H1 (cell line): ENCODE measurements around the gene PKIB. TPM values are rescaled to one million over a fixed set of nuclear protein-coding genes. Genes with fewer than 3 reads are reported as not detected.

Experiments used
- CTCF ChIA-PET: fragments of 300-600 bp; sonication (Branson Sonifier 250); formaldehyde crosslinking; loops from one replicate; lab custom pipeline; 2021; ENCODE audit not compliant: partially characterized antibody; lab: Charles Lee
- POLR2A ChIA-PET: fragments of 300-600 bp; sonication (Branson Sonifier 250); formaldehyde crosslinking; loops from one replicate; lab custom pipeline; 2021; ENCODE audit warnings: inconsistent platforms; ENCODE audit not compliant: partially characterized antibody; lab: Charles Lee
- DNase-seq, 2 experiments: peaks; one replicate each; pipeline versions ENCODE4 v3.0.0 to v3.0.0-alpha.2; 2010 to 2022; ENCODE audit warnings: low spot score in 2 of 2, low read depth in 1 of 2, mixed read lengths in 1 of 2
- FAIRE-seq: peaks from 2 replicates; lab custom pipeline; 2011; peaks lifted over from hg19 to GRCh38; lab: Jason Lieb, UNC
- H2AFZ ChIP-seq: 2 replicates; pipeline ENCODE4 v1.8.1; 2012; ENCODE audit warnings: low read length, inconsistent platforms
- H2AK5ac ChIP-seq: 2 replicates; pipeline ENCODE4 v1.6.1; 2013; ENCODE audit warnings: low read depth, low read length
- H2BK120ac ChIP-seq: replicated peaks from 2 replicates; pipeline ENCODE3; 2013; ENCODE audit warnings: low read depth, low read length, inconsistent platforms
- H2BK12ac ChIP-seq: 2 replicates; pipeline ENCODE4 v1.6.1; 2013; ENCODE audit warnings: low read depth, low read length
- H2BK15ac ChIP-seq: 2 replicates; pipeline ENCODE4 v1.6.1; 2013; ENCODE audit warnings: low read length
- H2BK20ac ChIP-seq: 2 replicates; pipeline ENCODE4 v1.6.1; 2013; ENCODE audit warnings: low read length
- H2BK5ac ChIP-seq: 2 replicates; pipeline ENCODE4 v1.6.1; 2013; ENCODE audit warnings: low read depth, low read length
- H3K14ac ChIP-seq: 2 replicates; pipeline ENCODE4 v1.6.1; 2013; ENCODE audit warnings: inconsistent platforms; ENCODE audit not compliant: insufficient read length
- H3K18ac ChIP-seq: 2 replicates; pipeline ENCODE4 v1.6.1; 2013; ENCODE audit warnings: low read length; ENCODE audit errors: extremely low read depth
- H3K23ac ChIP-seq: 2 replicates; pipeline ENCODE4 v1.6.1; 2013; ENCODE audit warnings: inconsistent platforms; ENCODE audit not compliant: insufficient read length
- H3K23me2 ChIP-seq: 2 replicates; pipeline ENCODE4 v1.6.1; 2013; ENCODE audit warnings: low read depth, low read length
- H3K27ac ChIP-seq: 2 replicates; pipeline ENCODE4 v1.6.1; 2011; ENCODE audit warnings: low read depth, low read length, inconsistent platforms
- H3K27me3 ChIP-seq, 4 experiments: replicated peaks in 1 of 4; 1 replicate in 1 of 4; 2 replicates in 3 of 4; pipeline versions ENCODE4 v1.6.1 to v1.8.1; 2011 to 2013; ENCODE audit warnings: low read length in 3 of 4, mild to moderate bottlenecking in 3 of 4, inconsistent platforms in 2 of 4, mixed read lengths in 2 of 4, moderate library complexity in 1 of 4; ENCODE audit not compliant: control insufficient read depth in 3 of 4, insufficient read depth in 3 of 4; ENCODE audit errors: extremely low read depth in 1 of 4
- H3K36me3 ChIP-seq, 4 experiments: 2 replicates each; pipeline versions ENCODE4 v1.6.1 to v1.8.1; 2011 to 2013; ENCODE audit warnings: mild to moderate bottlenecking in 4 of 4, low read length in 3 of 4, moderate library complexity in 2 of 4, control low read depth in 1 of 4, inconsistent platforms in 1 of 4; ENCODE audit not compliant: insufficient read depth in 4 of 4, control insufficient read depth in 2 of 4
- H3K4ac ChIP-seq: replicated peaks from 2 replicates; pipeline ENCODE3; 2013; ENCODE audit warnings: low read length, low read depth, mixed read lengths, inconsistent platforms; ENCODE audit not compliant: insufficient read length
- H3K4me1 ChIP-seq, 4 experiments: replicated peaks in 1 of 4; 1 replicate in 1 of 4; 2 replicates in 3 of 4; pipeline versions ENCODE4 v1.6.1 to v1.8.1; 2011 to 2013; ENCODE audit warnings: low read length in 3 of 4, inconsistent platforms in 2 of 4, mixed read lengths in 1 of 4; ENCODE audit not compliant: insufficient read depth in 4 of 4, control insufficient read depth in 3 of 4
- H3K4me2 ChIP-seq, 2 experiments: 2 replicates each; pipeline versions ENCODE4 v1.6.1 to v1.8.1; 2011 to 2013; ENCODE audit warnings: low read depth in 2 of 2, low read length in 2 of 2, control low read depth in 1 of 2, inconsistent platforms in 1 of 2, mild to moderate bottlenecking in 1 of 2; ENCODE audit not compliant: insufficient read depth in 1 of 2
- H3K4me3 ChIP-seq, 4 experiments: fragments of 200-600, 300-600 bp in 1 of 4; sonication (generic), shearing (Covaris generic), sonication (Bioruptor Twin) in 1 of 4; 2 replicates each; pipeline versions ENCODE4 v1.5.1 to v1.8.1; 2011 to 2016; ENCODE audit warnings: low read length in 4 of 4, low read depth in 3 of 4, control low read depth in 2 of 4, inconsistent platforms in 2 of 4, mild to moderate bottlenecking in 2 of 4, mixed read lengths in 1 of 4, moderate library complexity in 1 of 4; ENCODE audit not compliant: insufficient read depth in 2 of 4; ENCODE audit errors: extremely low read depth in 1 of 4
- H3K56ac ChIP-seq: replicated peaks from 2 replicates; pipeline ENCODE3; 2013; ENCODE audit warnings: low read depth, mild to moderate bottlenecking, mixed read lengths, low read length, inconsistent platforms; ENCODE audit not compliant: insufficient read length
- H3K79me1 ChIP-seq: 2 replicates; pipeline ENCODE4 v1.6.1; 2013; ENCODE audit warnings: low read depth, low read length, control low read depth
- H3K79me2 ChIP-seq, 2 experiments: 2 replicates each; pipeline versions ENCODE4 v1.6.1 to v1.8.1; 2012 to 2013; ENCODE audit warnings: low read length in 2 of 2, mild to moderate bottlenecking in 2 of 2, inconsistent platforms in 1 of 2; ENCODE audit not compliant: insufficient read depth in 2 of 2, control insufficient read depth in 1 of 2
- H3K9ac ChIP-seq, 4 experiments: replicated peaks in 1 of 4; 1 replicate in 1 of 4; 2 replicates in 3 of 4; pipeline versions ENCODE4 v1.6.1 to v1.8.1; 2011 to 2013; ENCODE audit warnings: low read depth in 3 of 4, low read length in 3 of 4, control low read depth in 2 of 4, mild to moderate bottlenecking in 2 of 4, moderate library complexity in 2 of 4, inconsistent platforms in 1 of 4; ENCODE audit errors: extremely low read depth in 1 of 4
- H3K9me3 ChIP-seq, 2 experiments: 2 replicates each; pipeline versions ENCODE4 v1.6.1 to v1.8.1; 2012 to 2013; ENCODE audit warnings: mild to moderate bottlenecking in 2 of 2, moderate library complexity in 2 of 2, control low read depth in 1 of 2, inconsistent platforms in 1 of 2, low read depth in 1 of 2, low read length in 1 of 2, mixed read lengths in 1 of 2; ENCODE audit not compliant: insufficient read depth in 2 of 2
- H4K20me1 ChIP-seq, 2 experiments: replicated peaks in 1 of 2; 2 replicates each; pipeline versions ENCODE3 to v1.8.1; 2011 to 2013; ENCODE audit warnings: inconsistent platforms in 2 of 2, low read length in 2 of 2, mild to moderate bottlenecking in 1 of 2; ENCODE audit not compliant: insufficient read depth in 2 of 2, control insufficient read depth in 1 of 2
- H4K5ac ChIP-seq: 2 replicates; pipeline ENCODE4 v1.6.1; 2013; ENCODE audit warnings: low read length, low read depth, mixed read lengths, inconsistent platforms; ENCODE audit not compliant: insufficient read length
- H4K8ac ChIP-seq: 2 replicates; pipeline ENCODE4 v1.8.0; 2013; ENCODE audit warnings: mild to moderate bottlenecking, moderate library complexity, low read length, inconsistent platforms; ENCODE audit not compliant: insufficient read depth; ENCODE audit errors: extremely low read depth
- H4K91ac ChIP-seq: replicated peaks from 2 replicates; pipeline ENCODE3; 2013; ENCODE audit warnings: low read length, mixed read lengths, inconsistent platforms; ENCODE audit not compliant: insufficient read length
- CREB1 ChIP-seq: IDR thresholded peaks from 2 replicates; pipeline ENCODE4 v1.6.1; 2012; ENCODE audit warnings: inconsistent platforms
- GABPA ChIP-seq: IDR thresholded peaks from 2 replicates; pipeline ENCODE4 v1.6.1; 2011; ENCODE audit warnings: mild to moderate bottlenecking, low read length, moderate library complexity, borderline replicate concordance; ENCODE audit not compliant: insufficient read depth
- HDAC6 ChIP-seq: IDR thresholded peaks from one replicate; pipeline ENCODE4 v1.7.1; 2012; ENCODE audit warnings: low read depth, mild to moderate bottlenecking, inconsistent platforms, low read length, moderate library complexity
- MAX ChIP-seq: IDR thresholded peaks from 2 replicates; pipeline ENCODE4 v1.6.1; 2012; ENCODE audit warnings: inconsistent platforms
- POU5F1 ChIP-seq: IDR thresholded peaks from 2 replicates; pipeline ENCODE4 v1.6.1; 2011; ENCODE audit warnings: low read depth, mild to moderate bottlenecking, low read length, moderate library complexity
- RXRA ChIP-seq: IDR thresholded peaks from 2 replicates; pipeline ENCODE4 v1.6.1; 2011; ENCODE audit warnings: low read depth, mild to moderate bottlenecking, low read length, moderate library complexity; ENCODE audit not compliant: insufficient read depth
- SP1 ChIP-seq: IDR thresholded peaks from 2 replicates; pipeline ENCODE4 v1.6.1; 2011; ENCODE audit warnings: low read depth, low read length
- SP4 ChIP-seq: IDR thresholded peaks from 2 replicates; pipeline ENCODE4 v1.6.1; 2012; ENCODE audit warnings: low read length, inconsistent platforms
- WGBS, 2 experiments: shearing (Covaris generic) in 1 of 2; methylation state at CpG; one replicate each; pipeline versions ENCODE4 v1.1.6 to v1.1.7; 2013 to 2015; ENCODE audit warnings: low lambda C conversion rate in 2 of 2, mixed read lengths in 2 of 2, inconsistent platforms in 1 of 2, low coverage in 1 of 2, missing lambda C conversion rate in 1 of 2; ENCODE audit not compliant: insufficient replicate concordance in 2 of 2, insufficient coverage in 1 of 2, insufficient read length in 1 of 2; ENCODE audit errors: extremely low coverage in 1 of 2, missing lambda C conversion rate in 1 of 2; 5-methylcytosine and 5-hydroxymethylcytosine counted together
- polyA plus RNA-seq, 7 experiments: library from polyadenylated mRNA; depleted of rRNA in 3 of 7; stranded (reverse) in 5 of 7; unstranded in 2 of 7; fragments of >200 nt in 5 of 7; fragments of 200-250 nt in 2 of 7; gene quantifications; 1 replicate in 5 of 7; 2 replicates in 1 of 7; 4 replicates in 1 of 7; pipeline versions ENCODE4 v1.2.1 to v1.2.3, GENCODE V29; 2011 to 2013; ENCODE audit warnings: missing spikeins in 2 of 7, mixed read lengths in 2 of 7
- total RNA-seq: library from RNA; stranded (reverse); fragmentation: NEBNext Ultra II Directional; extraction: Animal tissue kit (Norgen Biotek cat#: 25700); gene quantifications from 2 replicates; pipeline ENCODE4 v1.2.1, GENCODE V29; 2021

The PKIB gene
- total and polyA plus RNA-seq, 2 of the 8 experiments (the other 6 are each of a cell fraction or from before 2014, with no cell fraction given): 13.5 to 73.3 TPM

- Histone ChIP-seq H3K27ac (no peak overlapping the region), H3K23me2 (no peaks in the 10 kb centered on the region), H2BK15ac (no peak overlapping the region), H4K91ac (no peak overlapping the region), H2AK5ac (no peak overlapping the region), H2BK120ac (no peak overlapping the region), H3K9ac (no peak overlapping the region), H2BK5ac (no peak overlapping the region), H4K8ac (no peak overlapping the region), H4K5ac (no peak overlapping the region), H3K4me2 (no peak overlapping the region), H3K18ac (no peak overlapping the region), H3K27me3 (no peaks in the 10 kb centered on the region), H3K4me1 (peaks cover 0 to 3% (median 0%) of the 10 kb centered on the region in 4 experiments; a peak in 1 of 7 replicates), H3K23ac (no peak overlapping the region), H3K9me3 (no peaks in the 10 kb centered on the region), H3K4ac (no peak overlapping the region), H3K36me3 (no peaks in the 10 kb centered on the region), H2AFZ (no peak overlapping the region), H3K79me1 (no peaks in the 10 kb centered on the region), H3K14ac (no peak overlapping the region), H3K4me3 (no peak overlapping the region), H2BK12ac (no peak overlapping the region), H3K79me2 (no peaks in the 10 kb centered on the region), H2BK20ac (no peak overlapping the region), H3K56ac (no peak overlapping the region), H4K20me1 (no peaks in the 10 kb centered on the region)
- POLR2A ChIA-PET: no interaction called here
- FAIRE-seq (no peak), DNase-seq (no peak)
- WGBS, 2 experiments: 57% methylated on average over 3 of the region's 3 CpGs; no CpG with 5 or more reads in 1 of the 2 experiments
- CTCF ChIA-PET: interaction anchor here (0.9 to 3.3 kb wide), 5 partner anchors 9 to 220 kb away, joined by 3 to 11 read pairs (median 6); no protein-coding TSS in a partner anchor
- TF ChIP-seq SP4 (no peak), GABPA (no peak), CREB1 (no peak), HDAC6 (no peak), POU5F1 (no peak), RXRA (no peak), MAX (no peak), SP1 (no peak)
Measured at GRCh38 chr6:122712093-122712447, 101.9 kb downstream of the PKIB start.
